HG02571 (cell line): Measurements from ENCODE around the gene KRT7.
"Not testable (repeated sequence)": the region's sequence is repeated elsewhere in the genome, so short reads cannot be mapped to it uniquely, and the experiment has no call there.

ENCODE experiments used
- ATAC-seq: cut with Tn5 transposase; IDR thresholded peaks from one replicate; pipeline ENCODE4 v1.9.1; 2021; ENCODE audit warnings: mild to moderate bottlenecking, moderate library complexity; ENCODE audit not compliant: unreplicated experiment

Gene KRT7

GRCh38 chr12:52243259-52243855, 10.3 kb downstream of the KRT7 start:
- no peak for ATAC-seq

DNA sequence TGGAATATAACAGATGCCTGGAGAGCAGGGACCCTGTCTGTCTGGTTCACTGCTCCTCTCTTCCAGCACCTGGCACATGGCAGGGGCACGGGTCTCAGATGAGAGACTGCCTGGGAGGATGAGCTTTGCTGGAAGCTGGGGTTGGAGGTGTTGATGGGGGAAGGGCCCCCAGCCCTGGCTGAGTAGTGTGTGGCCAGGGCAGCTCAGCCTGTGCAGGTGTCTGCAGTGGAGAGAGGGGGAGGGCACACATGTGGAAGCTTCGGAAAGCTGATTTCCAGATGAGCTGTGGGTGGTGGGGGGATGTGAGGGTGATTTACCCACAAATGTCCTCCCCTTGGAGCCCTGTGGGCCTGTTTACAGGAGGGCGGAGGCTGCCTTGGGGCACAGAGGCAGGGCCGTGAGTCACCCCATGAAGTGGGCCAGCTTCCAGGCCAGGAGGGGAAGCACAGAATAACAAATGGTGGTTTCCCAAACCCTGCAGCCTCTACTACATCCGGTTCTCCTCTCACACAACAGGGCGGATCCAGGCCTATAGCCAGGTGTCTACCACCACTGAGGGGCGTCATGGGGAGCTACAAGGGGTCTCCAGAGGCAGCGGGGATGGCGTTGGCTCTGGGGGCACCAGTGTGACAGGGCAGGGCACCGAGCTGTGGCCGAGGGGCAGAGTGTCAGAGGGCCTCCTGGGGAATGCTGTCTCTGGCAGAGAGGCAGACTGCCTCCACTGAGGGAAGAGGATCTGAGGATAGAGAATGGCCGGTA, 11.0 kb downstream of the KRT7 start:
- ATAC-seq: peak; percentile 90

- peak; percentile 5 for ATAC-seq
Measured at GRCh38 chr12:52244615-52244994, 11.6 kb downstream of the KRT7 start.

DNA sequence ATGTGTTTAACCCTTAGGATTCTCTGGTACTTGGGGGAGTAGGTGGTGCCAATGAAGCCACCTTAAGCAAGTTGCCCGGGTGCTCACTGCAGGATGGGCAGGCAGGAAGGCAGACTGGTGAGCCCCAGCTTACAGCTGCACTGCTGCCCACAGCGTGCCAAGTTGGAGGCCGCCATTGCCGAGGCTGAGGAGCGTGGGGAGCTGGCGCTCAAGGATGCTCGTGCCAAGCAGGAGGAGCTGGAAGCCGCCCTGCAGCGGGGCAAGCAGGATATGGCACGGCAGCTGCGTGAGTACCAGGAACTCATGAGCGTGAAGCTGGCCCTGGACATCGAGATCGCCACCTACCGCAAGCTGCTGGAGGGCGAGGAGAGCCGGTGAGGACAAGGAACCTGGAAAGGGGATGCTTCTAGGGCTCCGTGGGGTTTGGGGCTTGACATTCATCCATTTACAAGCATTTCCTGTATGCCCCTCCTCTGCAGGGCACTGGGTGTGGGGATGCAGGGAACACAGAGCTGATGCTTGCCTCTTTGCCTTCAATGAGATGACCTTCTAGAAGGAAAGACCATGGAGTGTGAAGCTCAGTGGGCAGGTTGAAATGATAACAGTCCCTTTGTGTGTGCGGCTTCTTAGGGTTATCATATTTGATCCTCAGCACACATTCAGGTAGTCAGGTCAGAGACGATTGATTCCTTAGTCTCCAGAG, 12.4 kb downstream of the KRT7 start:
- no peak for ATAC-seq

DNA sequence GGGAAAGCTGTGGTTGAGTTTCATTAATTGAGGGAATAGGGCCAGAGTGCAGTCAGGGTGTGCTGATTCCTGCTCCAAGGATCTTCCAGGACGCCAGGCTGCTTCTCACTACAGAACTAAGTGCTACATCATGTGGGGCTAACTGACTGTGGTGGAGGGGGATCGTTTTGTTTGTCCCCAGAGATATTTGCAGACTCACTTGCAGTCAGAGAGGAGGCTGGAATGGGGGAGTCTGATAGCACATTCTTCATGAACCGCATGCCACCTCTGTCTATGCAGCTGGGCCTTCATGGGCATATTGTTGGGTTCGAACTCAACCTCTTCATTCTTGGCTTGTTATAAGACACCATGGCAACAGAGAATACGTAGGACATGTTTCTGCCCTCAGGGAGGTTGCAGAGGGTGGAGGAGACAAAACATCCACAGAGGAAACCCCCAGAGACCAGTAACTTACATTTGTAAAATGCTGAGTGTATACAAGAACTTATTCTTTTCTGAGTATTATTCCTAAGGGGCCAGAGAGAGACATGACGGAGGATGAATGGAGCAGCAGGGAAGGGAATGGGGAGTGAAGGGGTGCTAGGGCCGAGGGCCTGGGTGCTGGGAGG, 13.0 kb downstream of the KRT7 start:
- ATAC-seq: no peak

- ATAC-seq: no peak
Measured at GRCh38 chr12:52246720-52247621, 13.9 kb downstream of the KRT7 start.

DNA sequence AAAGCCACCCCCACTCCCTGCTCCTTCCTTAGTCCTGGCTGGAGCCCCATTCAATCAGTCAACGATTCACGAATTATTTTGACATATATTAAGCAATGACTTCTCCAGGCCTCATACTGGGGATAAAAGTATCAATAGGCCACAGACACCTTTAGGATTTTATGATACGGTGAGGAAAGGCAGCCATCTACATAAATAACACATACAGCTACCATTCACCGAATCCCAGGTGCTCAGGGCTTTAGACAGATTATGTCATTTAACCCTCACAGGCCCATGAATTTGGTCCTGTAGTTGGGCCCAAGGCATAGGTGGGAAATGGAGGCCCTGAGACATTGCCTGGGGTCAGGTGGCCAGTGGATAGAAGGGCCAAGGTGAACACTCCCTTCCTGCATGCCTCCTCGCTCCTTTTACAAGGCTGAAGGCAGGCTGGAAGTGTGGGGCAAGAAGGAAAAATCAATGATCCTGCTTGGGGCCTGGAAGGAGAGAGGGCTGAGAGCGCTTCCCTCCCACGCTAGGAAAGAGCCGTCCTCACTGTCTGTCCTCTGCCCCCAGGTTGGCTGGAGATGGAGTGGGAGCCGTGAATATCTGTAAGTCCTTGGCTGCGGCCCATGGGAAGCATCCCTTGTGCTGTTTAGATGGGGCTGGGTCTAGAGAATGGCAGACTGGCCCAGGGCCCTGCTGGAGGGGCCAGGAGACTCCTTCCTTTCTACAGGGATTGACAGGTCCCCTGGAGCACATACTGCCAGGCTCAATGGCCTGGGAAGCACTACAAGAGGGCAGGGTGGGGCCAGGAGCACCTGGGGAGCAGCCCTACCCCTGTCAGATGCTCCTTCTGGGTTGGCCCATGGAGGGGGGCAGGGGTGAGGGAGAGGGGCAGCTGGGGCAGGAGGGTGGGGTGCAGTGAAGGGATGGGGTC, 14.8 kb downstream of the KRT7 start:
- ATAC-seq: no peak

GRCh38 chr12:52248541-52249461, 15.8 kb downstream of the KRT7 start:
- no peak for ATAC-seq

- no peak for ATAC-seq
Measured at GRCh38 chr12:52249511-52250047, 16.5 kb downstream of the KRT7 start.

- ATAC-seq: no peak
Measured at GRCh38 chr12:52250048-52250990, 17.3 kb downstream of the KRT7 start.

- no peak for ATAC-seq
Measured at GRCh38 chr12:52251367-52252051, 18.5 kb downstream of the KRT7 start.

GRCh38 chr12:52252175-52252615, 19.2 kb downstream of the KRT7 start:
- ATAC-seq: not testable (repeated sequence)

- no peak for ATAC-seq
Measured at GRCh38 chr12:52252728-52253343, 19.8 kb downstream of the KRT7 start.

DNA sequence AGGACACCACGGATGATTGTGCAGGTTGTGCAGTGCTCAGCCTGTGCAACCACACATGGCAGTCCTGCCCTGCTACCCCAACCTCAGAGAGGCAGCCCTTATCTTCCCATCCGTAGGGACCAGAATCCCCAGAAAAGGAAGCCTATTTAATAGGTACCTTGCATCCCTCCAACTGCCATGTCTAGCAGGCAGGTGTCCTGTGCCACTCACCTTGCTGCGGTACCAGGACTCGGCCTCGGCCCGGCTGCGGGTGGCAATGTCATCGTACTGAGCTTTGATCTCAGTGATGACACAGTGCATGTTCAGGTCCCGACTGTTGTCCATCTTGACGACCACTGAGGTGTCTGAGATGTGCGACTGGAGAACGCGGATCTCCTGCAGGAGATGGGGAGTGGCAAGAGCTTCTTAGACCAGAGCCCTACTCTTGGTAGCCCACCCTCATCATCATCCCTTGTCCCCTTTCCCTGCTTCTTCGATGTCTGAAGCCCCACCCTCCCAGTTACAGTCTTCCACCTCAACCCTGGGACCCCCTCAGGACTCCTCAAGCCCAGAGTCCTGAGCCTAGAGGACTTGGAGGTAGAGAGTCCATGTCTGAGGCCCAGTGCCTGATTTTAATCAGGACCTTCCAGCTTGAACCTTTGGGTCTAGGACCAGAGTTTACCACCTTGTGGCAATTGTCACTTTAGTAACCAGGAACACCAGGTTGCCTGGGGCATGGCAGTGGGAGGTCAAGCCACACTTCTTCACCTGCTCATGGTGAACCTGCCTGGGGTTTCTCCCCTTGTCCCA, 20.5 kb downstream of the KRT7 start:
- ATAC-seq: no peak
